HL-60 (cell line): Measurements from ENCODE around the gene LRRC46.

Experiments used
- CTCF ChIP-seq: IDR thresholded peaks from one replicate; pipeline ENCODE4 v1.5.1; 2011; ENCODE audit warnings: low read length, control low read depth, inconsistent platforms; ENCODE audit not compliant: insufficient read depth
- TF ChIP-seq, protein P1 (sequence below): IDR thresholded peaks from 2 replicates; pipeline ENCODE4 v1.6.1; 2012; ENCODE audit warnings: low read depth; ENCODE audit not compliant: insufficient replicate concordance

- TF ChIP-seq CTCF = no peak
- TF ChIP-seq, protein P1, sequence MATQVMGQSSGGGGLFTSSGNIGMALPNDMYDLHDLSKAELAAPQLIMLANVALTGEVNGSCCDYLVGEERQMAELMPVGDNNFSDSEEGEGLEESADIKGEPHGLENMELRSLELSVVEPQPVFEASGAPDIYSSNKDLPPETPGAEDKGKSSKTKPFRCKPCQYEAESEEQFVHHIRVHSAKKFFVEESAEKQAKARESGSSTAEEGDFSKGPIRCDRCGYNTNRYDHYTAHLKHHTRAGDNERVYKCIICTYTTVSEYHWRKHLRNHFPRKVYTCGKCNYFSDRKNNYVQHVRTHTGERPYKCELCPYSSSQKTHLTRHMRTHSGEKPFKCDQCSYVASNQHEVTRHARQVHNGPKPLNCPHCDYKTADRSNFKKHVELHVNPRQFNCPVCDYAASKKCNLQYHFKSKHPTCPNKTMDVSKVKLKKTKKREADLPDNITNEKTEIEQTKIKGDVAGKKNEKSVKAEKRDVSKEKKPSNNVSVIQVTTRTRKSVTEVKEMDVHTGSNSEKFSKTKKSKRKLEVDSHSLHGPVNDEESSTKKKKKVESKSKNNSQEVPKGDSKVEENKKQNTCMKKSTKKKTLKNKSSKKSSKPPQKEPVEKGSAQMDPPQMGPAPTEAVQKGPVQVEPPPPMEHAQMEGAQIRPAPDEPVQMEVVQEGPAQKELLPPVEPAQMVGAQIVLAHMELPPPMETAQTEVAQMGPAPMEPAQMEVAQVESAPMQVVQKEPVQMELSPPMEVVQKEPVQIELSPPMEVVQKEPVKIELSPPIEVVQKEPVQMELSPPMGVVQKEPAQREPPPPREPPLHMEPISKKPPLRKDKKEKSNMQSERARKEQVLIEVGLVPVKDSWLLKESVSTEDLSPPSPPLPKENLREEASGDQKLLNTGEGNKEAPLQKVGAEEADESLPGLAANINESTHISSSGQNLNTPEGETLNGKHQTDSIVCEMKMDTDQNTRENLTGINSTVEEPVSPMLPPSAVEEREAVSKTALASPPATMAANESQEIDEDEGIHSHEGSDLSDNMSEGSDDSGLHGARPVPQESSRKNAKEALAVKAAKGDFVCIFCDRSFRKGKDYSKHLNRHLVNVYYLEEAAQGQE = no peak
These were observed 20.4 kb upstream of the LRRC46 start for GRCh38 chr17:47810901-47811635.
